GM18870 (cell line): ENCODE measurements around the gene SLC5A2.
"Not testable (repeated sequence)": the region's sequence is repeated elsewhere in the genome, so short reads cannot be mapped to it uniquely, and the experiment has no call there.

ENCODE experiments used
- ATAC-seq: cut with Tn5 transposase; IDR thresholded peaks from one replicate; pipeline ENCODE4 v1.9.1; 2021; ENCODE audit warnings: moderate library complexity; ENCODE audit not compliant: unreplicated experiment

The SLC5A2 gene

GRCh38 chr16:31525113-31525512 is 42.2 kb downstream of the SLC5A2 start:
- no peak for ATAC-seq

- no peak for ATAC-seq
Observed at GRCh38 chr16:31527734-31528274, 44.9 kb downstream of the SLC5A2 start, which contains the start of gene AHSP. Gene AHSP, plus strand, starts transcription at chr16:31527900. Its CDS starts 240 bp downstream, at chr16:31528140.

GRCh38 chr16:31528523-31529107 is 45.7 kb downstream of the SLC5A2 start:
- ATAC-seq: no peak

GRCh38 chr16:31529108-31529936 is 46.4 kb downstream of the SLC5A2 start:
- ATAC-seq: no peak

DNA sequence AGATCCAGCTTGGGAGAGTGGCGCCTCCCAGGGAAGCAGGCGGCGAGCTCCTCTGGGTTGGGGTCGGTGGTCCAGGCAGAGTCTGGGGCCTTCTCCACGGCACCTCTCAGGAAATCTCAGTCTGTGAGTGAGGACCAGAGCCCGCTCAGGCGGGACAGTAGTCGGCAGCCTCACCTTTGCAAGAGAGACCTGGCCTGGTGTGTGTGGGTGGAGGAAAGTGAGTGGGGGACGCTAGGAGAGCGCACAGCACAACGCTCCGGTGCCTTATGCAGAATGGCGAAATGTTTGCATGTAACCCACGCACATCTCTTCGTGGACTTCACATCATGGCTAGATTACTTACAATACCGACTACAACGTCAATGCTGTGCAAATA is 47.0 kb downstream of the SLC5A2 start:
- ATAC-seq: no peak

DNA sequence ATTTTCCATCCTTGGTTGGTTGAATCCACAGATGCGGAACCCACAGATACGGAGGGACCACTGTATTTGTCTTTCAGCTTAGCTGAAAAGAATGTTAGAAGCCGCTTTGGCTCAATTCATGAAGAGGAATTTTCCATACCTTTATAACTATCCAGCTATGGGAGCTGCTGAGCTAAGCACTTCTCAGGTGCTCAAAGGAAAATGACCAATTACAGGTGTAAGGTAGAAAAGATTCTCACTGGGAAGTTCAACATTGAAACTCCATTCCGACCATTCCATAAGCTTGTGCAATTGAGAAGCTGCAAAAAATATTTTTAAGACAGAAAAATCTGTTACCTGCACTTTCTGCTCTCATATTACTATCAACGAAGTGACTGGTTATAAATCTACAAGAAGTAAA is 47.5 kb downstream of the SLC5A2 start:
- no peak for ATAC-seq

DNA sequence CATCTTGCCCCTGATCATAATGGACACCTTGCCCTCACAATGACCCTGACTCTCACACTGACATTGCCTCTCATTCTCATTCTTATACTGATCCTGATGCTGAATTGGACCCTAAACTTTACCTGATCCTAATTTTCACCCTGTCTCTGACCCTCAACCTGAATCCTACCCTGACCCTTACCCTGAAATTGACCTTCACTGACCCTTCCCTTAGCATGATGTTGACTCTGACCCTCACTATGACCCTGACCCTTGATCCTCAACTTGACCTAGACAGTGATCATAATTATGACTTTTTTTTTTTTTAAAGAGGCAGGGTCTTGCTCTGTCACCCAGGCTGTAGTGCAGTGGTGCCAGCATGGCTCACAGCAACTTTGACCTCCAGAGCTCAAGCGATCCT is 48.2 kb downstream of the SLC5A2 start:
- no peak for ATAC-seq

GRCh38 chr16:31532120-31532519 is 49.2 kb downstream of the SLC5A2 start:
- ATAC-seq: no peak

- no peak for ATAC-seq
Observed at GRCh38 chr16:31532896-31533295, 50.0 kb downstream of the SLC5A2 start.

GRCh38 chr16:31535737-31536136 is 52.8 kb downstream of the SLC5A2 start:
- ATAC-seq: no peak

DNA sequence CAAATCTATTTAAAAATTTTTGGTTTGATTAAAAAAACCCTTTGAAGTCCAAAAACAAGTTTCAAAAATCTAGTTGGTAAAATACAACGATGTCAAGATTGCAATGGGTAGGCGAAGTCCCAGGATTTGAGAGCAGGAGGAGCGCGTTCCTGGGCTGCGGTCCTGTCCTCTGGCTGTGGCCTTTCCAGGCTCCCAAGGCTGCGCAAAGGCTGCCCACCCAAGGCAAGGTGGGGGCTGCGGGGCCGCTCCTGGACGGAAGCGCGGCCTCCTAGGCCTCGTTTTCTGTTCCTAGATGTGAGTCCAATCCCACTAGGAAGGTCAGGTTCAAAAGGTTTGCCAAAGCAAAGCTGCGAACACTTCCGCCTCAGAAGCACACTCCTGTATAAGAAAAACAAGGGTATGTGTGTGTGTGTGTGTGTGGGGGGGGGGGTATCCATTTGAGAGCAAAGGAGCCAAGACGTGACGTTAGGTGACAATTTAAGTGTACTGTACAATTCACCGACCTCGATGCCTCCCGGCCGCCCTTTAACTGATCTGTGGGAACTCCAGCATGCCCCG is 54.0 kb downstream of the SLC5A2 start:
- no peak for ATAC-seq

- no peak for ATAC-seq
Observed at GRCh38 chr16:31537362-31538242, 54.7 kb downstream of the SLC5A2 start.

DNA sequence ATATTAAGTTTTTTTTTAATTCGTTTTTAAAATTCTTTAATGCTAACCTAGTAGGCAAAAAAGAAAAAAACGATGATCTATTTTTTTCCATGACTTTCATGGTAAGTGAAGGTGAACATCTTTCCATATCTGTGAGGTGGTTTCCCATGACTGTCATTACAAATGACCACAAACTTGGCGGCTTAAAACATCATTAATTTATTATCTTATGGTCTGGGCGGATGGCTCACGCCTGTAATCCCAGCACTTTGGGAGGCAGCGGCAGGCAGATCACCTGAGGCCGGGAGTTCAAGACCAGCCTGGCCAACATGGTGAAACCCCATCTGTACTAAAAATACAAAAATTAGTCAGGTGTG is 55.3 kb downstream of the SLC5A2 start:
- ATAC-seq: not testable (repeated sequence)

- not testable (repeated sequence) for ATAC-seq
Observed at GRCh38 chr16:31539762-31540161, 56.8 kb downstream of the SLC5A2 start.
